Heart left ventricle (tissue), 16 donors: ENCODE data around the gene TSEN54. TPM values are rescaled to one million over a fixed set of nuclear protein-coding genes. Genes with fewer than 3 reads are reported as not detected.

ENCODE experiments used
- ATAC-seq, 4 donors: fragments of 200-7000 bp; cut with Tn5 transposase; one replicate each; pipeline ENCODE4 v1.9.1; 2020 to 2022; ENCODE audit warnings: moderate library complexity in 4 of 4, mild to moderate bottlenecking in 3 of 4, moderate number of reproducible peaks in 1 of 4
- DNase-seq, 5 donors: peaks; one replicate each; pipeline ENCODE4 v3.0.0-alpha.2; 2020
- H3K27ac ChIP-seq, 12 donors: fragments of 200-600 bp; sonication (generic) in 4 of 12; one replicate each; pipeline versions ENCODE4 v1.5.0 to v1.8.0; 2016 to 2022; ENCODE audit warnings: mild to moderate bottlenecking in 2 of 12
- H3K27me3 ChIP-seq, 9 donors: fragments of 200-600 bp; sonication (generic) in 2 of 9; one replicate each; pipeline versions ENCODE4 v1.5.1 to v1.8.0; 2016 to 2022; ENCODE audit warnings: mild to moderate bottlenecking in 3 of 9
- H3K36me3 ChIP-seq, 9 donors: fragments of 200-600 bp; sonication (generic) in 2 of 9; one replicate each; pipeline versions ENCODE4 v1.5.0 to v1.8.0; 2018 to 2022; ENCODE audit warnings: mild to moderate bottlenecking in 2 of 9
- H3K4me1 ChIP-seq, 12 donors: fragments of 200-600 bp; sonication (generic) in 4 of 12; one replicate each; pipeline versions ENCODE4 v1.5.0 to v1.8.0; 2016 to 2022; ENCODE audit warnings: mild to moderate bottlenecking in 3 of 12
- H3K4me3 ChIP-seq, 12 donors: fragments of 200-600 bp; sonication (generic) in 4 of 12; one replicate each; pipeline versions ENCODE4 v1.5.0 to v1.8.0; 2017 to 2022; ENCODE audit warnings: mild to moderate bottlenecking in 9 of 12, moderate library complexity in 4 of 12
- H3K9me3 ChIP-seq, 12 donors: fragments of 200-600 bp; sonication (generic) in 4 of 12; one replicate each; pipeline versions ENCODE4 v1.5.0 to v1.8.0; 2016 to 2022; ENCODE audit warnings: mild to moderate bottlenecking in 1 of 12
- CTCF ChIP-seq, 12 donors: fragments of 200-600 bp; sonication (generic) in 4 of 12; IDR thresholded peaks; one replicate each; pipeline versions ENCODE4 v1.5.0 to v1.8.0; 2018 to 2022; ENCODE audit warnings: antibody characterized with exemption in 12 of 12, mild to moderate bottlenecking in 5 of 12
- POLR2A ChIP-seq, 2 donors: fragments of 450-650 bp; IDR thresholded peaks; one replicate each; pipeline ENCODE4 v1.6.1; 2017; ENCODE audit warnings: antibody characterized with exemption in 2 of 2, mild to moderate bottlenecking in 2 of 2, moderate library complexity in 2 of 2
- WGBS, 4 donors: extraction: QIAGEN DNeasy Blood & Tissue Kit in 2 of 4; methylation state at CpG; one replicate each; pipeline versions ENCODE4 v1.1.5 to v1.1.7; 2013 to 2018; 5-methylcytosine and 5-hydroxymethylcytosine counted together
- intact Hi-C, 10 donors: fragments of 100-400 bp; cut with DNase I; formaldehyde crosslinking; loops; one replicate each; pipeline versions ENCODE4 v1.11.1 to v1.14.2; 2022
- polyA plus RNA-seq, 2 donors: library from polyadenylated mRNA; stranded (reverse); fragments of 200-250 nt; gene quantifications; one replicate each; pipeline ENCODE4 v1.2.3, GENCODE V29; 2013
- total RNA-seq, 9 donors: library from RNA; depleted of rRNA in 2 of 9; stranded (reverse); fragments of >200 nt in 2 of 9; fragmentation: NEBNext Ultra II Directional in 3 of 9; extraction: Animal tissue kit (Norgen Biotek cat#: 25700) in 3 of 9; gene quantifications; one replicate each; pipeline versions ENCODE4 v1.1.0 to v1.2.4, GENCODE V29; 2016 to 2023
- donor health status: ischemic (EF 13 %, LVEDD 7.1; RV severe dilation, severe dysfunction).
- donor health status: healthy with polysubstance abuse.
- donor health status: DM: no; HTN: yes; CAD: no.
- donor health status: DM: no; HTN: no; CAD: no.
- donor health status: ischemic (EF 25% LVEDD 6.9; RV normal size, moderate dysfunction).
- donor health status: ischemic (EF 25% LVEDD 5.7; RV mildly dilated, moderate dysfunction).
- donor health status: healthy.
- donor health status: DM: yes; HTN: yes; CAD: no.
- donor health status: ischemic (EF 35%, LVEDD 5.7; RV mildly dilated, moderate dysfunction).
- donor health status: nonischemic (EF 11% LVEDD 7.7; RV severe dilation, severe dysfunction).
- donor health status: DM: yes; HTN: yes; CAD: no.
- donor health status: PGD.
- donor health status: ischemic (EF 29% LVEDD 5.4; RV normal size, mild dysfunction).
- donor health status: nonischemic (EF 23%, LVEDD 6.1; RV moderate dilation, normal function).

The TSEN54 gene
- total and polyA plus RNA-seq, 11 donors = 4.0 to 12.4 (median 9.4) TPM

GRCh38 chr17:75563063-75563758, 46.9 kb downstream of the TSEN54 start:
- Histone ChIP-seq H3K27ac (no peak overlapping the region), H3K4me1 (no peaks in the 10 kb centered on the region), H3K9me3 (no peaks in the 10 kb centered on the region), H3K4me3 (no peak overlapping the region), H3K36me3 (peaks cover 0 to 4% (median 0%) of the 10 kb centered on the region in 9 donors), H3K27me3 (no peaks in the 10 kb centered on the region)
- ATAC-seq (no peak), DNase-seq (no peak)
- intact Hi-C loops = no loop called here
- no peak for TF ChIP-seq CTCF (IDR thresholded peaks at IDR 0.05)
- TF ChIP-seq POLR2A (IDR thresholded peaks at IDR 0.05) = no peak
- WGBS, 4 donors = 86 to 94% (median 90%) methylated on average over 25 to 28 of the region's 28 CpGs

DNA sequence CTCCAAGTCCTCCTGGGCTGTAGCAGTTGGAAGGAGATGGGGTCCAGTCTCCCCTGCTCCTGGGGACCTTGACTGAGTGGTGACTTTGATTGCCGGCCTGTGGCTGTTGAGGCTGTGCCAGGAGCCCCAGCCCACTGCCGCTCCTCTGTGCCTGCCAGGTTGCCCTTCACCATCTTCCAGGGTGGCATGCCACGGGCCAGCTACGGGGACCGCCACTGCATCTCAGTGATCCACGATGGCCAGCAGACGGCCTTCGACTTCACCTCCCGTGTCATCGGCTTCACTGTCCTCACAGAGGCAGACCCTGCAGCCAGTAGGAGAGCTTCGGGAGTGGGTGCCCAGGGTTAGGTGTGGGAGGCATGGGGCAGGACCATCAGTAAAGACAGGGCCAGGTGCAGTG, 47.9 kb downstream of the TSEN54 start:
- Histone ChIP-seq H3K27ac (no peak overlapping the region), H3K9me3 (no peaks in the 10 kb centered on the region), H3K27me3 (no peaks in the 10 kb centered on the region), H3K4me1 (no peaks in the 10 kb centered on the region), H3K36me3 (peaks cover 0 to 4% (median 0%) of the 10 kb centered on the region in 9 donors), H3K4me3 (no peak overlapping the region)
- TF ChIP-seq POLR2A (IDR thresholded peaks at IDR 0.05) (no peak), CTCF (IDR thresholded peaks at IDR 0.05) (no peak)
- 95 to 100% (median 96%) methylated on average over 9 to 11 of the region's 11 CpGs for WGBS, 4 donors
- intact Hi-C loops = no loop called here
- no peak for ATAC-seq
- no peak for DNase-seq

GRCh38 chr17:75565066-75565465, 48.7 kb downstream of the TSEN54 start:
- ATAC-seq = no peak
- no peak overlapping the region for H3K27ac ChIP-seq
- H3K4me1 ChIP-seq = no peaks in the 10 kb centered on the region
- H3K27me3 ChIP-seq = no peaks in the 10 kb centered on the region
- no peaks in the 10 kb centered on the region for H3K9me3 ChIP-seq
- TF ChIP-seq CTCF (IDR thresholded peaks at IDR 0.05) = no peak
- TF ChIP-seq POLR2A (IDR thresholded peaks at IDR 0.05) = no peak
- DNase-seq = no peak
- intact Hi-C loops = no loop called here
- 80 to 96% (median 88%) methylated on average over 4 to 7 of the region's 7 CpGs for WGBS, 4 donors
- H3K36me3 ChIP-seq = peaks cover 0 to 4% (median 0%) of the 10 kb centered on the region in 9 donors
- no peak overlapping the region for H3K4me3 ChIP-seq

- WGBS, 4 donors = 85 to 92% (median 90%) methylated on average over 6 of the region's 6 CpGs
- DNase-seq (no peak), ATAC-seq (no peak)
- H3K36me3 ChIP-seq = peaks cover 0 to 4% (median 0%) of the 10 kb centered on the region in 9 donors
- intact Hi-C loops = no loop called here
- H3K4me3 ChIP-seq = no peak overlapping the region
- no peaks in the 10 kb centered on the region for H3K9me3 ChIP-seq
- no peak overlapping the region for H3K27ac ChIP-seq
- peaks cover 0 to 2% (median 0%) of the 10 kb centered on the region in 12 donors for H3K4me1 ChIP-seq
- TF ChIP-seq POLR2A (IDR thresholded peaks at IDR 0.05) = no peak
- no peak for TF ChIP-seq CTCF (IDR thresholded peaks at IDR 0.05)
- H3K27me3 ChIP-seq = no peaks in the 10 kb centered on the region
Observed at GRCh38 chr17:75565618-75566017, 49.3 kb downstream of the TSEN54 start.
